Endothelial cell of umbilical vein (primary cell): ENCODE results near the gene USP49. TPM values are rescaled to one million over a fixed set of nuclear protein-coding genes. Genes with fewer than 3 reads are reported as not detected.
"Not testable (repeated sequence)": the region's sequence is repeated elsewhere in the genome, so short reads cannot be mapped to it uniquely, and the experiment has no call there.

Experiments
- BruUV-seq: library from RNA; stranded (reverse); fragments of 400-500 nt; replicated peaks from 2 replicates; lab custom pipeline; 2021; lab: Mats Ljungman, UMichigan
- CTCF ChIA-PET: fragments of 300-600, 350-600 bp; sonication (Branson Sonifier 250); formaldehyde crosslinking; loops from one replicate; lab custom pipeline; 2021; ENCODE audit warnings: antibody characterized with exemption, inconsistent platforms; lab: Charles Lee
- POLR2A ChIA-PET: fragments of 300-600, 350-600 bp; sonication (Branson Sonifier 250); formaldehyde crosslinking; loops from one replicate; lab custom pipeline; 2021; ENCODE audit warnings: antibody characterized with exemption, inconsistent platforms; lab: Charles Lee
- DNase-seq: peaks from one replicate; pipeline ENCODE4 v3.0.0-alpha.2; 2011; ENCODE audit warnings: low read depth, low spot score
- FAIRE-seq: peaks from 2 replicates; lab custom pipeline; 2011; peaks lifted over from hg19 to GRCh38; lab: Jason Lieb, UNC
- H2AFZ ChIP-seq: 2 replicates; pipeline ENCODE4 v1.6.0; 2012; ENCODE audit warnings: low read depth, low read length, control low read depth, inconsistent platforms
- H3K27ac ChIP-seq: 2 replicates; pipeline ENCODE4 v1.5.1; 2011; ENCODE audit warnings: low read depth, mild to moderate bottlenecking, control low read depth, low read length, moderate library complexity; ENCODE audit not compliant: insufficient read depth
- H3K27me3 ChIP-seq, 2 experiments: 2 replicates each; pipeline versions ENCODE4 v1.6.0 to v1.6.1; 2011; ENCODE audit warnings: low read length in 2 of 2, mixed read lengths in 1 of 2; ENCODE audit not compliant: control insufficient read depth in 2 of 2, insufficient read depth in 2 of 2
- H3K36me3 ChIP-seq, 2 experiments: 2 replicates in 1 of 2; 3 replicates in 1 of 2; pipeline ENCODE4 v1.5.1; 2011; ENCODE audit warnings: low read length in 2 of 2, mild to moderate bottlenecking in 1 of 2, moderate library complexity in 1 of 2; ENCODE audit not compliant: control insufficient read depth in 2 of 2, insufficient read depth in 2 of 2; ENCODE audit errors: extremely low read depth in 1 of 2
- H3K4me1 ChIP-seq: 3 replicates; pipeline ENCODE4 v1.5.1; 2011; ENCODE audit warnings: mild to moderate bottlenecking, low read length; ENCODE audit not compliant: control insufficient read depth, insufficient read depth; ENCODE audit errors: extremely low read depth
- H3K4me2 ChIP-seq: 2 replicates; pipeline ENCODE4 v1.6.1; 2011; ENCODE audit warnings: low read length, control low read depth, mixed read lengths; ENCODE audit not compliant: insufficient read depth
- H3K4me3 ChIP-seq, 3 experiments: fragments of 200-600 bp in 1 of 3; sonication (generic), shearing (Covaris generic) in 1 of 3; replicated peaks in 1 of 3; 2 replicates each; pipeline ENCODE4 v1.5.1; 2011 to 2016; ENCODE audit warnings: control low read depth in 3 of 3, low read length in 3 of 3, mild to moderate bottlenecking in 2 of 3, inconsistent platforms in 1 of 3, low read depth in 1 of 3, moderate library complexity in 1 of 3; ENCODE audit not compliant: insufficient read depth in 1 of 3
- H3K79me2 ChIP-seq: 2 replicates; pipeline ENCODE4 v1.6.0; 2012; ENCODE audit warnings: low read length, inconsistent platforms; ENCODE audit not compliant: control insufficient read depth, insufficient read depth
- H3K9ac ChIP-seq: replicated peaks from 2 replicates; pipeline ENCODE3; 2011; ENCODE audit warnings: low read length, control low read depth; ENCODE audit not compliant: insufficient read depth; ENCODE audit errors: extremely low read depth
- H3K9me1 ChIP-seq: replicated peaks from 3 replicates; pipeline ENCODE4 v1.6.0; 2011; ENCODE audit warnings: mild to moderate bottlenecking, low read length; ENCODE audit not compliant: control insufficient read depth, insufficient read depth; ENCODE audit errors: extremely low read depth
- H3K9me3 ChIP-seq: replicated peaks from 2 replicates; pipeline ENCODE4 v1.5.1; 2012; ENCODE audit warnings: low read length, inconsistent platforms; ENCODE audit not compliant: control insufficient read depth, insufficient read depth
- H4K20me1 ChIP-seq: replicated peaks from 2 replicates; pipeline ENCODE3; 2011; ENCODE audit warnings: mild to moderate bottlenecking, low read length; ENCODE audit not compliant: control insufficient read depth, insufficient read depth; ENCODE audit errors: extremely low read depth
- CTCF ChIP-seq, 2 donors: IDR thresholded peaks; 1 replicate in 1 of 2; 2 replicates in 1 of 2; pipeline ENCODE4 v1.5.1; 2011; ENCODE audit warnings: low read length in 2 of 2, mild to moderate bottlenecking in 2 of 2, moderate library complexity in 2 of 2, control low read depth in 1 of 2, inconsistent platforms in 1 of 2, low read depth in 1 of 2; ENCODE audit not compliant: insufficient read depth in 1 of 2; ENCODE audit errors: extremely low read depth in 1 of 2
- EZH2 ChIP-seq: IDR thresholded peaks from 2 replicates; pipeline ENCODE4 v1.6.1; 2012; ENCODE audit warnings: borderline replicate concordance, low read depth, mild to moderate bottlenecking, moderate library complexity, low read length, inconsistent platforms; ENCODE audit not compliant: severe bottlenecking
- FOS ChIP-seq: IDR thresholded peaks from 2 replicates; pipeline ENCODE4 v1.6.1; 2011; ENCODE audit warnings: mild to moderate bottlenecking, low read length, moderate library complexity, borderline replicate concordance; ENCODE audit not compliant: insufficient read depth
- GATA2 ChIP-seq: IDR thresholded peaks from 2 replicates; pipeline ENCODE4 v1.7.0; 2011; ENCODE audit warnings: low read depth, mild to moderate bottlenecking, moderate library complexity, mixed read lengths, low read length; ENCODE audit not compliant: insufficient read length, insufficient read depth
- JUN ChIP-seq: IDR thresholded peaks from 2 replicates; pipeline ENCODE4 v1.6.1; 2011; ENCODE audit warnings: borderline replicate concordance, low read depth; ENCODE audit not compliant: insufficient read length, insufficient read depth
- MAX ChIP-seq: IDR thresholded peaks from 2 replicates; pipeline ENCODE4 v1.6.1; 2011; ENCODE audit not compliant: insufficient read depth, insufficient read length
- MYC ChIP-seq: IDR thresholded peaks from one replicate; pipeline ENCODE4 v1.6.1; 2011; ENCODE audit warnings: mild to moderate bottlenecking, low read depth, low read length
- POLR2A ChIP-seq: IDR thresholded peaks from 2 replicates; pipeline ENCODE4 v1.6.1; 2012; ENCODE audit warnings: low read depth, mild to moderate bottlenecking, control low read depth, low read length
- POLR2AphosphoS5 ChIP-seq: IDR thresholded peaks from 2 replicates; pipeline ENCODE4 v1.6.1; 2012; ENCODE audit warnings: low read depth, mild to moderate bottlenecking, control low read depth, low read length, moderate library complexity; ENCODE audit not compliant: insufficient read depth
- dilution Hi-C: fragments of 300-500 bp; cut with MboI; formaldehyde crosslinking; loops from one replicate; pipeline ENCODE4 v1.15.0; 2019; ENCODE audit warnings: low sequenced_read_pairs; ENCODE audit not compliant: extremely low pct_ligation_motif_present
- intact Hi-C: fragments of 100-400 bp; cut with micrococcal nuclease; formaldehyde crosslinking; loops from one replicate; pipeline ENCODE4 v1.10.0; 2022
- polyA plus RNA-seq, 4 experiments: library from polyadenylated mRNA; depleted of rRNA in 3 of 4; stranded (reverse) in 3 of 4; unstranded in 1 of 4; fragments of >200 nt; gene quantifications; 2 replicates each; pipeline versions ENCODE4 v1.2.1 to v1.2.3, GENCODE V29; 2011 to 2012; ENCODE audit warnings: missing spikeins in 1 of 4
- total RNA-seq: library from RNA; stranded (reverse); gene quantifications from 2 replicates; pipeline ENCODE4 v1.2.3, GENCODE V29; 2021

USP49 gene
- total and polyA plus RNA-seq, 2 donors (not counting 3 experiments of a cell fraction or from before 2014, with no cell fraction given): 2.4 to 4.1 TPM

- Histone ChIP-seq H3K9me1 (no peaks in the 10 kb centered on the region), H3K9ac (no peak overlapping the region), H2AFZ (no peak overlapping the region), H3K79me2 (no peaks in the 10 kb centered on the region), H3K4me2 (no peak overlapping the region), H4K20me1 (no peaks in the 10 kb centered on the region), H3K36me3 (no peaks in the 10 kb centered on the region), H3K27ac (no peak overlapping the region), H3K9me3 (no peaks in the 10 kb centered on the region), H3K4me1 (peaks cover under 1% of the 10 kb centered on the region), H3K4me3 (no peak overlapping the region), H3K27me3 (no peaks in the 10 kb centered on the region)
- CTCF ChIA-PET: interaction anchor here (0.7 to 3.7 kb wide), 5 partner anchors 10 to 228 kb away, joined by 3 to 15 read pairs (median 5); partner anchors contain the start of genes BYSL and MED20
- dilution Hi-C loops: no loop called here
- DNase-seq (no peak), FAIRE-seq (no peak)
- no TSS peak for BruUV-seq
- POLR2A ChIA-PET: no interaction called here
- TF ChIP-seq JUN (no peak), MYC (no peak), POLR2AphosphoS5 (no peak), CTCF (IDR thresholded peaks at IDR 0.05; ENCODE audit: extremely low read depth in 1 of 2, insufficient read depth in 1 of 2, low read depth in 1 of 2, low read length in 2 of 2) (no peak), GATA2 (no peak), EZH2 (no peak), POLR2A (no peak), MAX (no peak), FOS (no peak)
- intact Hi-C loops: no loop called here
Measured at GRCh38 chr6:41813469-41813868, 81.7 kb downstream of the USP49 start.

GRCh38 chr6:41811946-41812345, 83.2 kb downstream of the USP49 start:
- FAIRE-seq, H3K27me3 ChIP-seq, DNase-seq, H3K27ac ChIP-seq, H3K4me1 ChIP-seq, CTCF ChIA-PET, BruUV-seq, H3K9me3 ChIP-seq, H3K36me3 ChIP-seq, intact Hi-C loops, H3K9me1 ChIP-seq, H4K20me1 ChIP-seq, POLR2A ChIA-PET, H3K4me3 ChIP-seq, H3K9ac ChIP-seq, H2AFZ ChIP-seq, dilution Hi-C loops, H3K79me2 ChIP-seq, H3K4me2 ChIP-seq: not testable (repeated sequence)
